Inflammatory macrophage treated with lipopolysaccharide for 1 hour (primary cell): ENCODE measurements around the gene PPP1R2.
"Not testable (repeated sequence)": the region's sequence is repeated elsewhere in the genome, so short reads cannot be mapped to it uniquely, and the experiment has no call there.

Source experiments
- DNase-seq, 2 donors: peaks; one replicate each; pipeline ENCODE4 v3.0.0-alpha.2; 2020 to 2022

The PPP1R2 gene

DNA sequence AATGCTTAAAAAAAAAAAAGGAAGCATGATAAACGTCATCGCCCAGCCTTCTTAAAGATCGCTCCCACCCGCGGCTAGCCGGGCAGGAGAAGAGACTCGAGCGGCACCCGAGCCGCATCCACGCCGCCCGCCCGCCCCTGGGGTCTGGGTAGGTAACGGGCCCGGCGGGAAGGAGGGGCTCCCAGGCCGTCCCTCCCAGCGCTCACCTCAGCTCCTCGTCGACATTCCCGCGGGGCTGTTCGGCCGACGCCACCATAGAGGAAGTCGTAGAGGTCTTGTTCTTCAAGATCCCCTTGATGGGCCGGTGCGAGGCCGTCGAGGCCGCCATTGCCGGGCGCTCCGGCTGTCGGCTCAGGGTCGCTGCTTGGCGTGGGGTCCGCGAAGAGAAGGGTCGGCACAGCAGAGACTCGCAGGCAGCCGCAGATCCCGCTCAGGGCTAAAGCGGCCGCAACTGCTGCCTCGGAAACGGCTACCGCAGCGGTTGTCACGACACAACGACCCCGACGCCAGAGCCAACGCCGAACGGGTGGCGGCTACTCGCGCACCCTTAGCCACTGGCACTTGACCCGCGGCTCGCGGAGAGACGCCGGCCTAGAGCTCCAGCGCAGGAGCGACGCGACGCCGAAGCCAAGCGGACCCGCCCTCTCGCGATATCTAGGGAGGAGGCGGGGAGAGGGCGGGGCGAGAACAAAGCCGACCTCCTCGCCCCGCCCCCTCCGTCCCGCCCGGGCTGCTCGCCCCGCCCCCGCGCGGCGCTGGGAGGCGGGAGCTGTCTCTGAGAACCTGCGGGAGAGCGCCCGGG, at the start of gene PPP1R2:
Gene PPP1R2 (minus strand): TSS at position 628 of the 802 bp plus-strand sequence. CDS start 300 bp downstream, at position 328.
- DNase-seq, result peak; percentile 86 to 96

DNA sequence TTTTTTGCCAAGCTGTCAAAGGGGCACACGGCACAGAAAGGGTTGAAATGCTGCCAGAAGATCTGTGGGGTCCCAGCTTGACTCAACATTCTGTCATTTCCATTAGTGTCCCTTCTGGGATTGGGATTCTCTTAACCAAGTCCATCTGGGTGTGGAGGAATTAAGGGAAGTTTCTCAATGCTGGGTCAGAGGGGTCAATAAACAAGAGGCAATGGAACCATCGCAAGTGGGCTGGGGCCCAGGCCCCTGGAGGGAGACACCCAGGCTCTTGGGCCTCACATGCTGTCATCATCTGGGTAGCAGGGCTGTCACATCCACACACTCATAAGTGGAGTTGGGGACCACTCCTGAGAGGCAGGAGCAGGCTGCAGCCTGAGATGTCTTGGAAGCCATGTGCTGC, 48.7 kb upstream of the PPP1R2 start:
- DNase-seq, result no peak

DNA sequence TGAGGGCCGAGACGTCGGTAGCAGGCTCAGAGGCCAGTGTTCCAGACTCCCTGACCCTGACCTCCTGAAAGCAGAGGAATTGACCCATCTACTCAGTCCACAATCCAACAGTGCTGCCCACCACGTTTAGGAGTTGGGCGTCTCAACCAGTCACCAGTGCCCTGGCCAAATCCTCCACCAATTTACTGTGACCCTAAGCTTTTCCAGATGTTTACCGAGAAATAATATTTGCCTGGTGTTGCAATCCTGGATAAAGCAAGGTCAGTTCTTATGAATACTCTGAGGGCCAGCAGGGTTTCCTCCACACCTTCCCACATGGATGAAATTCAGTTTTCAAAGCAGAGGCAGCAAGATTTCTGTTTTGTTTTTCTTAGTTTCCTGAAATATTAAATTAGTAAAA, 48.1 kb upstream of the PPP1R2 start:
- DNase-seq, result no peak

GRCh38 chr3:195590381-195590780, 47.3 kb upstream of the PPP1R2 start:
- not testable (repeated sequence) for DNase-seq

GRCh38 chr3:195589796-195590195, 46.7 kb upstream of the PPP1R2 start:
- DNase-seq, result not testable (repeated sequence)

DNA sequence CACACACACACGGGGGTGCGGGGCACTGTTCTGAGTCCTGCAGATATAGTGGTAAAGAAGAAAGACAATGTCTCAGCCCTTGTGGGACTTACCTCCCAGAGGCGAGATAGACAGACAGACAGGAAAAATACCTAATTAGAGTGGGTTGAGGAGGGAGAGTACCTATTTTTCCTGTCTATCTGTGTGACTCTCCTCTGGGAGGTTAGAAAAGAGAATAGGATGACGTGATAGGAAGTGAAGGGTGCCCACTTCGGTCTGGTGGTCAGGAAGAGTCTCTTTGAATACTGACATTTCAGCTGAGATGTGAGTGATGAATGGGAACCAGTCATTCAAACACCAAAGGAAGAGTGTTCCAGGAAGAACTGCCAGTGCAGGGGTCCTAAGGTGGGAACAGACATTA, 44.7 kb upstream of the PPP1R2 start:
- no peak for DNase-seq

GRCh38 chr3:195587406-195587805, 44.3 kb upstream of the PPP1R2 start:
- DNase-seq, result no peak

GRCh38 chr3:195584543-195584870, 41.4 kb upstream of the PPP1R2 start:
- no peak for DNase-seq

DNA sequence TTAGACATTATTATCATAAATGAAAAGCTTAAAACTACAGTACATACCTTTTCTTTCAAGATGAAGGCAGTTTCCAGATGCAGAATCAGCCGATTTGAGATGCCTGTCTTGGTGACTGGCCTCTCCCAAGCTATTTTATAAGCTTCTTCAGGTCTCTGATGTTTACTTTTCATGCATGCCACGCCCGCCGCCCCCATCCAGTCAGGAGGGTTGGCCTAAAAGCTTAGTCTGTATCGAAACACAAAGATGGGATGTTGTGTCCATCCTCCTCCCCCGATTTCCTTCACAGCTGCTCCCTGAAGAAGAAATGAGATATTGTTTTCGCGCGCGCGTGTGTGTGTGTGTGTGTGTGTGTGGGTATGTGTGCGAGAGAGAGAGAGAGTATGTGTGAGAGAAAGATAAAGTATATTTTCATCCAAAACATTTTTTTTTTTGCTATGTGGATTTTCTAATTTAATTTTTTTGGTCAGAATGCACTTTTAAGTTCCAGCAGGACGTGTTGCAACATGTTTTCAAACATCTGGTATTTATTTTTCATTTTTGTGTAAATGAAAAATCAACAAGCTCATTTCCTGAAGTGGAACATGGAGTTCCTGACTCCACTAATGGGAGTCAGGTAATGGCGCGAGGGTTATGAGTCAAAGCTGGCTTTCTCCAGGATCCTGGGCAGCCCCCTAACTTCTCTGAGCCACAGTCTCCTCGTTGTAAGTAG, 40.9 kb upstream of the PPP1R2 start, which contains the start of gene APOD:
Gene APOD (minus strand): TSS at position 110 of the 712 bp plus-strand sequence. CDS start 4,479 bp downstream, outside the sequence.
- peak in 1 of 2 donors; percentile 32 for DNase-seq

GRCh38 chr3:195582947-195583346, 39.8 kb upstream of the PPP1R2 start:
- no peak for DNase-seq

- no peak for DNase-seq
Observed at GRCh38 chr3:195580744-195581443, 37.8 kb upstream of the PPP1R2 start.

- DNase-seq, result no peak
Observed at GRCh38 chr3:195579281-195579680, 36.2 kb upstream of the PPP1R2 start.

DNA sequence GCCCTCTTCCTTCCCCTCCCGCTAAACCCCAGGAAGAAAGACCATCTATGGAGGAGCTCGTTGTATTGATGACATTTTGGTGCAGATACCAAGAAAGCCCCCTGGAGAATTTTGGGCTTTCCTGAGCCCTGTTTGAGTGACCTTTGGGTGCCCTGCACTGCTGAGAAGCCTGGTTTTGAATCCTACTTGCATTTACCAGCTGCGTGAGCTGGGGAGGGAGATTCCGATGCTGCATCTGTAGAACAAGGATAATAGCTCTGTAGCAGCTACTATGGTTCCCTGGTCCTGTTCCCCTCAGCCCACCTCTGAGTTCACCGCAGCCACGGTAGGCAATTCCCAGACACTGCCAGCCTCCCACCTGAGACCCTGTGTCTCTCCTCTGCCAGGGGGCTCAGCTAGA, 35.4 kb upstream of the PPP1R2 start:
- DNase-seq, result no peak

DNA sequence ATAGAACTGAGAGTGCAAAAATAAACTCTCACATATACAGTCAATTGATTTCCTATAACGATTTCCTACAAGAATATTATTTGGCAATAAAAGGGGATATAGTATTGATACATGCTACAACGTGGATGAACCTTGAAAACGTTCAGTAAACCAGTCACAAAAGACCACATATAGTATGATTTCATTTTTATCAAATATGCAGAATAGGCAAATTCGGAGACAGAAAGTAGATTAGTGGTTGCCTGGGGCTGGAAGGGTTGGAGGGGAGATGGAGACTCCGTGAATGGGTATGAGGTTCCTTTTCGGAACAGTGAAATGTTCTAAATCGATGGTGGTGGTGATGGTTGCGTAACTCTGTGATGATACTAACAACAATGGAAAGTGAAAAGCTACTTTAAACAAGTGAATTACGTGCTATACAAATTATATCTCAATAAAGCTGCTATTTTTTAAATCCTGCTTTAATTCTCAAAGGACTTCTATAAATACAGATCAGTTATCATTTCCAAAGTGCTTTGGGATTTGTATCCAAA, 34.6 kb upstream of the PPP1R2 start:
- DNase-seq, result no peak

GRCh38 chr3:195574497-195575304, 31.6 kb upstream of the PPP1R2 start:
- no peak for DNase-seq

GRCh38 chr3:195573611-195574496, 30.7 kb upstream of the PPP1R2 start:
- no peak for DNase-seq

- DNase-seq, result no peak
Observed at GRCh38 chr3:195571361-195571760, 28.2 kb upstream of the PPP1R2 start.

DNA sequence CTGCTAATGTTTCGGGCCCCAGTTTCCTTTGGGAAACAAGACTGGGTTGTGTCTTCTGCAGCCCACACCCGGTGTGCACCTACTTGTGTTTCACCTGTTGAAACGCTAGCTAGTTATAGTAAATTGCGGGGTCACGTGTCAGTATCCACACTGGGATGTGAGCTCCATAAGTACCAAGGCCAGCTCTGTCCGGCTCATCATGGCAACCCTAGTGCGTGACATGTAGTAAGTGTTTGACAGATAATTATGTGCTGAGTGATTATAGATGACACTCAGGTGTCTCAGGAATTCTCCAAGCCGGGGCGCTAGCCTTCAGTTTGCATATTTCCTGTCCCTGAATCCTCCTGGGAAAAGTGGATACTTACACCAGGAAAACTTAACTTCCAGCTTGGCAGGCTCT, 27.8 kb upstream of the PPP1R2 start:
- DNase-seq, result no peak

DNA sequence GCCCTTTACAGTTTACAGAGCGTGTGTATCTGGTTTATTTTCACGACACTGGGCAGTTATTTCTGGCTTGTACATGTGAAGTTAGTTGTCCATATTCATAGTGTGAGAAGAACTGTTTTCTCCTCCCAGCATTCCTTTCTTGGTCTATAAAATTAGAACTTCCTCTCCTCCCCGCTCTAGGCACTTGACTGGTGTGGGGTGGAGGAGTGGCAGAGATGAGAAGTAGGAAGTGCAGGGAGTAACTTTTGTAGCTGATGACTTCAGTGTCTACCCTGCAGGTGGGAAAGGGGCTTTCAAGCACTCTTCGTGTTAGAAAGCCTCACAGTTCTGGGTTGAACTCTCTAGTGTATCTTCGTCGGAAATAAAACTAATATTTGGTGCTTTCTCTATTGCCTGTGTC, 27.2 kb upstream of the PPP1R2 start:
- DNase-seq, result no peak

DNA sequence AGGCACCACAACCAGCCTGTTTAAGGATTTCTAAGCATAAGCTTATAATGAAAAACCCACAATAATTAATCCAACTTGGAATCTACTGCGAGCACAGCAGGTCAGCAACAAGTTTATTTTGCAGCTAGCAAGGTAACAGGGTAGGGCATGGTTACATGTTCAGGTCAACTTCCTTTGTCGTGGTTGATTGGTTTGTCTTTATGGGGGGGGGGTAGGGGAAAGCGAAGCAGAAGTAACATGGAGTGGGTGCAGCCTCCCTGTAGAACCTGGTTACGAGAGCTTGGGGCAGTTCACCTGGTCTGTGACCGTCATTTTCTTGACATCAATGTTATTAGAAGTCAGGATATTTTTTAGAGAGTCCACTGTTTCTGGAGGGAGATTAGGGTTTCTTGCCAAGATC, 25.5 kb upstream of the PPP1R2 start:
- no peak for DNase-seq

DNA sequence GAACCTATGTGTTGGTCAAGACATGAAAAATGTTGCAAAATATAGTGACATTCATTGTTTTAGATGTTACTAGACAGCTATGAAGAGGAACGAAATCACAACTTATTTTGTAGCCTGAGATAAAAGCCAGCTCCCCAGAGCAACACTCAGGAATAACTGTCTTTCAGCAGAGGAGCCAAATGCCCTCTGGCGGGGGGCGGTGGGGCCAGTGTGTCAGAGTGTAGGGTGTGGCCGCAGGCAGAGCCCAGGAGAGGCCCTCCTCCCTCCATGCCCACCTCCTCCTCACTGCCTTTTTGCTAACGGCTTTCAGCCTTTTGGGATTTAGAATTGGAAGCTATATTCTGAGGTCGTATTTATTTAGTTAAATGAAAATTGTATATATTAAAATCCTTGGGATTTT, 23.7 kb upstream of the PPP1R2 start:
- no peak for DNase-seq
